Measurements from ENCODE around the gene PRKAR1B.

Gene PRKAR1B

GRCh38 chr7:540997-541396, 186.1 kb downstream of the PRKAR1B start:
- DNase-seq (ENCODE audit: low read depth): no peak

GRCh38 chr7:540579-540978, 186.5 kb downstream of the PRKAR1B start:
- no peak for DNase-seq (ENCODE audit: low read depth)

- DNase-seq (ENCODE audit: low read depth): no peak
Measured at GRCh38 chr7:539731-540411, 187.2 kb downstream of the PRKAR1B start.

GRCh38 chr7:538764-539685, 188.1 kb downstream of the PRKAR1B start:
- no peak for DNase-seq (ENCODE audit: low read depth)

GRCh38 chr7:537911-538634, 189.0 kb downstream of the PRKAR1B start:
- peak; percentile 49 for DNase-seq (ENCODE audit: low read depth)

- DNase-seq (ENCODE audit: low read depth): no peak
Measured at GRCh38 chr7:536231-536630, 190.8 kb downstream of the PRKAR1B start.

- DNase-seq (ENCODE audit: low read depth): no peak
Measured at GRCh38 chr7:534959-535358, 192.1 kb downstream of the PRKAR1B start.

- no peak for DNase-seq (ENCODE audit: low read depth)
Measured at GRCh38 chr7:534075-534474, 193.0 kb downstream of the PRKAR1B start.

- DNase-seq (ENCODE audit: low read depth): no peak
Measured at GRCh38 chr7:533266-533665, 193.8 kb downstream of the PRKAR1B start.

- DNase-seq (ENCODE audit: low read depth): no peak
Measured at GRCh38 chr7:532379-533143, 194.5 kb downstream of the PRKAR1B start.

GRCh38 chr7:531777-532176, 195.3 kb downstream of the PRKAR1B start:
- DNase-seq (ENCODE audit: low read depth): no peak

- DNase-seq (ENCODE audit: low read depth): no peak
Measured at GRCh38 chr7:528451-528850, 198.6 kb downstream of the PRKAR1B start.

GRCh38 chr7:527723-528122, 199.4 kb downstream of the PRKAR1B start:
- DNase-seq (ENCODE audit: low read depth): no peak

- no peak for DNase-seq (ENCODE audit: low read depth)
Measured at GRCh38 chr7:526460-527034, 200.5 kb downstream of the PRKAR1B start.

- DNase-seq (ENCODE audit: low read depth): no peak
Measured at GRCh38 chr7:525740-526139, 201.3 kb downstream of the PRKAR1B start.

GRCh38 chr7:524800-525199, 202.3 kb downstream of the PRKAR1B start:
- no peak for DNase-seq (ENCODE audit: low read depth)

GRCh38 chr7:523347-524336, 203.4 kb downstream of the PRKAR1B start:
- no peak for DNase-seq (ENCODE audit: low read depth)

GRCh38 chr7:522951-523314, 204.1 kb downstream of the PRKAR1B start:
- no peak for DNase-seq (ENCODE audit: low read depth)

GRCh38 chr7:522071-522950, 204.8 kb downstream of the PRKAR1B start:
- DNase-seq (ENCODE audit: low read depth): no peak

Measured in stromal cell of bone marrow (primary cell).